ENCODE results near the gene MCTP1.

Gene MCTP1

GRCh38 chr5:94691291-94691690 is 593.6 kb downstream of the MCTP1 start:
- in situ Hi-C loops (cut with HindIII; ENCODE audit: low sequenced_read_pairs), result no loop called here
- no peak overlapping the region for H3K4me3 ChIP-seq (ENCODE audit: low read depth, low read length)
- DNase-seq (ENCODE audit: low read depth), result no peak
- no peak for TF ChIP-seq CTCF (IDR thresholded peaks at IDR 0.05; ENCODE audit: low read depth, low read length, missing control alignments)

- in situ Hi-C loops (cut with HindIII; ENCODE audit: low sequenced_read_pairs), result no loop called here
- DNase-seq (ENCODE audit: low read depth), result no peak
- no peak overlapping the region for H3K4me3 ChIP-seq (ENCODE audit: low read depth, low read length)
- TF ChIP-seq CTCF (IDR thresholded peaks at IDR 0.05; ENCODE audit: low read depth, low read length, missing control alignments), result no peak
Measured at GRCh38 chr5:94690778-94691177, 594.1 kb downstream of the MCTP1 start.

GRCh38 chr5:94689908-94690307 is 595.0 kb downstream of the MCTP1 start:
- in situ Hi-C loops (cut with HindIII; ENCODE audit: low sequenced_read_pairs), result no loop called here
- DNase-seq (ENCODE audit: low read depth), result no peak
- TF ChIP-seq CTCF (IDR thresholded peaks at IDR 0.05; ENCODE audit: low read depth, low read length, missing control alignments), result no peak
- H3K4me3 ChIP-seq (ENCODE audit: low read depth, low read length), result no peak overlapping the region

- no peak for TF ChIP-seq CTCF (IDR thresholded peaks at IDR 0.05; ENCODE audit: low read depth, low read length, missing control alignments)
- H3K4me3 ChIP-seq (ENCODE audit: low read depth, low read length), result no peak overlapping the region
- in situ Hi-C loops (cut with HindIII; ENCODE audit: low sequenced_read_pairs), result no loop called here
- DNase-seq (ENCODE audit: low read depth), result no peak
Measured at GRCh38 chr5:94682814-94683520, 601.9 kb downstream of the MCTP1 start.

GRCh38 chr5:94675965-94676618 is 608.8 kb downstream of the MCTP1 start:
- TF ChIP-seq CTCF (IDR thresholded peaks at IDR 0.05; ENCODE audit: low read depth, low read length, missing control alignments), result no peak
- DNase-seq (ENCODE audit: low read depth), result no peak
- in situ Hi-C loops (cut with HindIII; ENCODE audit: low sequenced_read_pairs), result no loop called here
- no peak overlapping the region for H3K4me3 ChIP-seq (ENCODE audit: low read depth, low read length)

GRCh38 chr5:94674490-94675382 is 610.2 kb downstream of the MCTP1 start:
- TF ChIP-seq CTCF (IDR thresholded peaks at IDR 0.05; ENCODE audit: low read depth, low read length, missing control alignments), result no peak
- H3K4me3 ChIP-seq (ENCODE audit: low read depth, low read length), result no peak overlapping the region
- in situ Hi-C loops (cut with HindIII; ENCODE audit: low sequenced_read_pairs), result no loop called here
- DNase-seq (ENCODE audit: low read depth), result no peak
